GM18511 (cell line): ENCODE data around the gene PUS7.
"Not testable (repeated sequence)": the region's sequence is repeated elsewhere in the genome, so short reads cannot be mapped to it uniquely, and the experiment has no call there.

Source experiments
- ATAC-seq: cut with Tn5 transposase; IDR thresholded peaks from one replicate; pipeline ENCODE4 v1.9.1; 2021; ENCODE audit warnings: mild to moderate bottlenecking, moderate library complexity; ENCODE audit not compliant: unreplicated experiment

Gene PUS7, protein sequence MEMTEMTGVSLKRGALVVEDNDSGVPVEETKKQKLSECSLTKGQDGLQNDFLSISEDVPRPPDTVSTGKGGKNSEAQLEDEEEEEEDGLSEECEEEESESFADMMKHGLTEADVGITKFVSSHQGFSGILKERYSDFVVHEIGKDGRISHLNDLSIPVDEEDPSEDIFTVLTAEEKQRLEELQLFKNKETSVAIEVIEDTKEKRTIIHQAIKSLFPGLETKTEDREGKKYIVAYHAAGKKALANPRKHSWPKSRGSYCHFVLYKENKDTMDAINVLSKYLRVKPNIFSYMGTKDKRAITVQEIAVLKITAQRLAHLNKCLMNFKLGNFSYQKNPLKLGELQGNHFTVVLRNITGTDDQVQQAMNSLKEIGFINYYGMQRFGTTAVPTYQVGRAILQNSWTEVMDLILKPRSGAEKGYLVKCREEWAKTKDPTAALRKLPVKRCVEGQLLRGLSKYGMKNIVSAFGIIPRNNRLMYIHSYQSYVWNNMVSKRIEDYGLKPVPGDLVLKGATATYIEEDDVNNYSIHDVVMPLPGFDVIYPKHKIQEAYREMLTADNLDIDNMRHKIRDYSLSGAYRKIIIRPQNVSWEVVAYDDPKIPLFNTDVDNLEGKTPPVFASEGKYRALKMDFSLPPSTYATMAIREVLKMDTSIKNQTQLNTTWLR

DNA sequence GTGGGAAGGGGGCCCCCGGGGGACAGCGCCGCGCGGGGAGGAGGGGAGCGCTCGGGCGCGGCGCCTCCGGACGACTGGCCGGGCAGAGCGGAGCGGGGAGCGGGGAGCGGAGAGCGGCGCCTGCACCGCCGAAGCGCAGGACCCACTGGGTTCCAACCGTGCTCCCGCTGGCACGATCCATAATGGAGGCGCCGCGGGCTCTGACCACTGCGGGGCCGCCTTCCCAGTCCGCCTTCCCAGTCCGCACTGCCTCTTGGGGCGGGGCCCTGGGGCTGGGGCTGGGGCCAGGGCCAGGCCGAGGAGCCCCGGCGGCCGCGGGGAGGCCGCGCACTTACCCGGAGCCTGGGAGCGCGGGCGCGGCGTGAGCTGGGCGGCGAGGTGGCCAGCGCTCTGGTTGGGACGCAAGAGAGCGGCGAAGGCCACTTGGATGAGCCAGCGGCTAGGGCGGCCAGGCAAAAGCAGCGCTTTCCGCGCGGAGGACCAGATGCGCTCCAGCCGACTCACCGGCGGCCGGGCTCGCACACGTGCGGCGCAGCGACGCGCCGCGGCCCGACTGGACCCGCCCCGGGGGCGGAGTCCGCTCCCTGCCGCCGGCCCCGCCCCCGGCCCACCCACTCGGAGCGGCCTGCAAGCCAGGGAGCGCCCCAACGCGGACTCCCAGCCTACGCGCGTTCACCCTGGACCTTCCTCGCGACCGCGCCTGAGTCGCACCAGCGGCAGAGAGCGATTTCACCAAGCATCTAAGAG is at the start of gene PUS7:
Gene PUS7 (minus strand): TSS at position 555 of the 747 bp plus-strand sequence. CDS start 13,759 bp downstream, outside the sequence.
- ATAC-seq: peak; percentile 87

DNA sequence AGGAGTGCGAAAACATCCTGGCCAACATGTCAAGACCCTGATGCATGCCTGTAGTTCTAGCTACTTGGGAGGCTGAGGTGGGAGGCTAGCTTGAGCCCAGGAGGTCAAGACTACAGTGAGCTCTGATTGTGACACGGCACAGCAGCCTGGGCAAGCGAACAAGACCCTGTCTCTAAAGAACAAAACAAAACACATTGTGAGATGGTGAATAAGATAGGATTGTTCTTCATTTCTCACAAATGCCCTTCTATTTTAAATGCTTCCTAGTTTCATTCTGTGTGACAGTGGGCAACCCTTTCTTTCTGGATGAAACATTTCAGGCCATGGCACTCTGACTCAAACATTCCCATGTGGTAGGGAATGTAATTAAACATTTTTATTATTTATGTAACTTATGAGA is 45.8 kb upstream of the PUS7 start:
- ATAC-seq: no peak

DNA sequence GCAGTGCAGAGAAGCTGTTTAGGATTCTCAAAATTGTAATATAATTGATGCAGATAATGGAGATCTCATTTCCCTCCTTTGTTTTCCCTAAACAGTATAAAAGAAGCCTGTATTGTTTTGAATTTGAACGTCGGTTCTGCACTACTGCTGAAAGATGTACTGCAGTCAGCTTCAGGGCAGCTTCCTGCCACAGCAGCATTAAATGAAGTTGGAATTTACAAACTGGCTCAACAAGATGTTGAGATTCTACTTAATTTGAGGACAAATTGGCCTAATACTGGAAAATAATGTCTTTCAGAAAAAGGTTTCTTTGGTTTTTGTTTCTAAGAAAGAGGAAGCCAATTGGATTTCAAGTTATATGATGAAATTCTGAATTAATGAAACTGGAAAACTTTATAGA is 45.0 kb upstream of the PUS7 start:
- no peak for ATAC-seq

DNA sequence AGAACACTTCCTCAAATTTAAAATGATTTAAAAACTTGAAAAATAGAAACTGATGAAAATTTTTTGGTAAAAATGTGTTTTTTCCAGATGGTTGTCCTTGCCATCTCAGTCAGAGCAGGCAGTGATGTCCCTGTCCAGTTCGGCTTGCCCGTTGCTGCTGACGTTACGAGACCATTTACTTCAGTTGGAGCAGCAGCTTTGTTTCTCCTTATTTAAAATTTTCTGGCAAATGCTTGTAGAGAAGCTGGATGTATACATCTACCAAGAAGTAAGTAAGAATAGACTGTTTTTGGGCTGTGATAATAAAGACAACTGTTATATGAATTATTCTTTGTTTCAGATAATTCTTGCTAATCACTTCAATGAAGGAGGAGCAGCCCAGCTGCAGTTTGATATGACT is 43.1 kb upstream of the PUS7 start:
- ATAC-seq: no peak

DNA sequence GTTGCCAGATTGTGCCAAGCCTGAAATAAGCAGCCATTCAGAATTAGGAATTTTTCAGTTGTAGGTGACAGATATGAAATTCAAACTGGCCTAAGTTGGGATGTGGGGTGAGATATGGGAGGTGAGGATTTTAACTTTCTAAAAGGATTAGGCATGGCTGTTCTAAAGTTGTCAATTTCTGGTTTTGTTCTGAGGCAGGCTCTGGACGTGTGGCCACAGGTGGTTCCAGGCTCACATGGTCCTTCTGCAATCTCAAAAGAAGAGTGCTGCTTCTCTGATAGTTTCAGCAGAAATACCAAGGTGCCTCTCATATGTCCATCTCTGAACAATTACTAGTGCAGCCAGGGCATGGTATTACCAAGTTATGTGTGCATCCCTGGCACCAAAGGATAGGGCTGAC is 37.9 kb upstream of the PUS7 start:
- no peak for ATAC-seq

DNA sequence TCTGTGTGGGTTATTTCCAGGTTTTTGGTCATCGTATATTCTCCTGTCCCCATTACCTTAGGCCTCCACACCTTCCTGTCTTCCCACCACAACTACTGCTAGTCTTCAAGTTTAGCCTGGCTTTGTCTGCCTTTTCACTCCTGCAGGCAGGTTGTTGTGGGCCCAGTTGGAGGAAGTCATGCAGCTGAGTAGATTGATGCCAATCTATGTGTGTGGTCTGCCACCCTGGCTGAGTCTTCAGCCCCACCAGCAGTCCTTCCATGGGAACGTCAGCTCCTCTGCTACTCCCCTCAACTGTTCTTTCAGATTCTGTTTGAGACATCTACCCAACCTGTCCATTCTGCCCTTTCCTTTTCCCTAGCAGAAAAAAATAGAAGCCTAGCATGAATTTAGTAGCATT is 16.3 kb upstream of the PUS7 start:
- no peak for ATAC-seq

DNA sequence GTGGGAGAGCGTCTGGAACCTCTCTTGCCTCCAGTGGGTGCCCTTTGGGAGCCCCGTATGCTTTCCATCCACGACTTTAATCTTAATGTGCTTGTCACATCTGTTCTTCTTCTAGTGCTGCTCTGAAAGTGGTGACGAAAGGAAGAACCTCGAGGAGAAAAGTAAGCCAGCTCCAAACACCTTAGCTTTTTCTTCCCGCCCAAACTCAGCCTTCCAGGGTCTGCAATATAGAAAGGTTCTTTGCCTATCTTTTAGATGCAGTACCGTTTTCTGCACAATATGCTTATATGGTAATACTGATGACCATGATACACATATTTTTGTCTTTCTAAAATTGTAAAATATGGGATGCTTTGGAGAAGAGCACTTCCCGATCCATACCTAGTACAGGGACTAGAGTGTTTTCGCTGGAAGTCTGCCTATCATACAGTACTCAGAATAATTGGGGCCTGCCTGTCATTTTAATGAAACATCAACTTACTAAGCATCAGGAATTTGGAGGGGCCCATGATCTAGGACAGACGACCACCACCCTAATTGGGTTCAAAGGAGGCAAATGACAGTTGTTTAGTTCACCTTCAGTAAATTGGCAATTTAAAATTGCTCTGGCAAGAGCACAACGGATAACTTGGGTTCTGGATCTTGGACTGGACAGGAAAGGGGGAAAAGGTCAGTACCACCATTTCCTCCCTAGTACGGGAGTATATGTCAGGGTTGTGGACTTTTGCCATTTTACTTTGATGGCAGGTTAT is 10.8 kb upstream of the PUS7 start:
- ATAC-seq: no peak

DNA sequence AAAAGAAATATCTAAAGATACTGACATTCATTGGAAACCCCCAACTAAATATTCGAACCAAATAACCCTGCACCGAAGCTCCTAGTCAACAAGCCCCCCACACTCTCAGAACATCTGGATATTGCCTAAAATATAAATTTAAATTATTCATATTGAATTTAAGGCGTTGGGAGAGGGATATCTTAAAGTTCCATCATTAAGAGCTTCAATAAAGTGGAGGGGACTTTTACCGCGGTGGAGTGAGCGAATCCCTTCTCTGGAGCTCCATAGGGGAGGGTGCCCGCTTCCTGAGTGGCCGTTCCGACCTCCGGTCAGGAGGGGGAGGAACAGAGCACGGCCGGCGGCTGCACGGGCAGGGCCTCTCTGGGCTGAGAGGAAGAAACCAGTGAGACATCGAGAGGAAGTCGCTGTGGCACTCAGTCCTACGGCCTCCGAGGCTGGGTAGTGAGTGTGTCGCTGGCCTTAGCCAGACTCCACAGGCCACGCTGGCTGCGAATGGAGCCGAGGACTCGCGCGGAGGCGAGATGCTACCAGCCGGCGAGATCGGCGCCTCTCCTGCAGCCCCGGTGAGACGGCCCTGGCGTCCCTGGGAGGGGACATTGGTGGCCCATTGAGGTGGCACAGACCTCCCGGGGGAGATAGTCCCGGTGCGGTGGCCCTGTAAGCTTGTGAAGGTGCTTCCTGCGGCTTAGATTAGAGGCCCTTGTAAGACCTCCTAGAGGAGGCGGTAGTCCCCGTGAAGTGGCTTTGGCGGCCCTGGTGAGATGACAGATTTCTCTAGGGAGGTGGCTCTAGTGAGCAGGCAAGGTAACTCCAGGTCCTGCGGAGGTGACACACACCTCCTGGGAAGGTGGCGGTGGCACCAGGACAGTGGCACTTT is 10.0 kb upstream of the PUS7 start, which contains the start of gene RINT1:
Gene RINT1 (plus strand): TSS at position 410 of the 880 bp plus-strand sequence. CDS start 115 bp downstream, at position 525.
- ATAC-seq: peak; percentile 94

DNA sequence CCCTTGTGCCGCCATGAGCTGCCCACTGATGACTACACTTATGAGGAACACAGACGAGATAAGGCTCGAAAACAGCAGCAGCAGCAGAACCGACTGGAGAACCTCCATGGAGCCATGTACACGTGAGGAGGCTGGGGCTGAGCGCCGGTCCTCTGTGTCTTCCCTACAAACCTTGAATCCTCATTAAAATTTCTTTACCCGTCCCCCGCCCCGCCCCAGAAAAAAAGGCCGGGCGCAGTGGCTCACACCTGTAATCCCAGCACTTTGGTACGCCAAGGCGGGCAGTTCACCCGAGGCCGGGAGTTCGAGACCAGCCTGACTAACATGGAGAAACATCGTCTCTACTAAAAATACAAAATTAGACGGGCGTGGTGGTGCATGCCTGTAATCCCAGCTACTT is 8.5 kb upstream of the PUS7 start:
- no peak for ATAC-seq

DNA sequence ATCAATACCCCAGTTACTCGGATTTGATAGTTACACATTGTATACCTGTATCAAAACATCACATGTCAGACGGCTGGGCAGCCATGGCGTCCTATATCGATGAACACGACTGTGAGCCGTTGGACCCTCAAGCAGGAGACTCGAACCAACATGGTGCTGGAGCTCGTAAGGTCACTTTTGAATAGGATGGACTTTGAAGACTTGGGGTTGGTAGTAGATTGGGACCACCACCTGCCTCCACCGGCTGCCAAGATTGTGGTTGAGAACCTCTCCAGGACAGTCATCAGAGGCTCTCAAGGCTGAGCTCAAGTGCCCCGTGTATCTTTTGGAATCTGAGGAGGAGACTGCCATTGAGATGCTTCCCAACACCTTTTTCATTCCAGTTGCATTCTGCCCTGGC is 8.1 kb upstream of the PUS7 start:
- no peak for ATAC-seq

DNA sequence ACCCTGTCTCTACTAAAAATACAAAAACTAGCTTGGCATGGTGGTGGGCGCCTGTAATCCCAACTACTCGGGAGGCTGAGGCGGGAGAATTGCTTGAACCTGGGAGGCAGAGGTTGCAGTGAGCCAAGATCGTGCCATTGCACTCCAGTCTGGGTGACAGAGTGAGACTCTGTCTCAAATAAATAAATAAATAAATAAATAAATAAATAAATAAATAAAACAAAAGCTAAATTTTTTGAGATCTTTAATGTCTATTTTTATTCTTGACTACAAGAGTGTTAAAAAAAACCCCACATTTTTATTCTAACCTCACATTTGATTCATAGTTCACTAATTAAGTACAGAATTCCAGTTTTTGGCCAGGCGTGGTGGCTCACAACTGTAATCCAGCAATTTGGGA is 5.7 kb upstream of the PUS7 start:
- ATAC-seq: not testable (repeated sequence)

DNA sequence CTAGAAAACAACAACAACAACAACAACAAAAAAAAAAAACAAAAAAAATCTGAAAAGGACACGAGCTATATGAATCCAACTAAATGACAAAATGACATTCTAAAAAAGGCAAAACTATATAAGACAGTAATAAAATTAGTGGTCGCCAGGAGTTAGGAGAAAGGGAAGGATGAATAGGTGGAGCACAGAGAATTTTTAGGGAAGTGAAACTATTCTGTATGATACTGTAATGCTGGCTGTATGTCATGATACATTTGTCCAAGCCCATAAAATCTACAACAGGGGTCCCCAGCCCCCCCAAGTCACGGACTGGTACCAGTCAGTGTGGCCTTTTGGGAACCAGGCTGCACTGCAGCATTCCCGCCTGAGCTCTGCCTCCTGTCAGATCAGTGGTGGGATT is 2.8 kb upstream of the PUS7 start:
- ATAC-seq: no peak

DNA sequence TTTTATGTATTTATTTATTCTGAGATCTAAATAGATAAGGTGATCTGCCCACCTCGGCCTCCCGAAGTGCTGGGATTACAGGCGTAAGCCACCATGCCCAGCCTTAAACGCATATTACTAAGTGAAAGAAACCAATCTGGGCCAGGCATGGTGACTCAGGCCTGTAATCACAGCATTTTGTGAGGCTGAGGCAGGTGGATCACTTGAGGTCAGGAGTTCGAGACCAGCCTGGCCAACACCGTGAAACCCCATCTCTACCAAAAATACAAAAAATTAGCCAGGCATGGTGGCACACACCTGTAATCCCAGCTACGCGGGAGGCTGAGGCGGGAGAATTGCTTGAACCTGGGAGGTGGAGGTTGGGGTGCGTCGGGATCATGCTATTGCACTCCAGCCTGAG is 2.4 kb upstream of the PUS7 start:
- not testable (repeated sequence) for ATAC-seq

DNA sequence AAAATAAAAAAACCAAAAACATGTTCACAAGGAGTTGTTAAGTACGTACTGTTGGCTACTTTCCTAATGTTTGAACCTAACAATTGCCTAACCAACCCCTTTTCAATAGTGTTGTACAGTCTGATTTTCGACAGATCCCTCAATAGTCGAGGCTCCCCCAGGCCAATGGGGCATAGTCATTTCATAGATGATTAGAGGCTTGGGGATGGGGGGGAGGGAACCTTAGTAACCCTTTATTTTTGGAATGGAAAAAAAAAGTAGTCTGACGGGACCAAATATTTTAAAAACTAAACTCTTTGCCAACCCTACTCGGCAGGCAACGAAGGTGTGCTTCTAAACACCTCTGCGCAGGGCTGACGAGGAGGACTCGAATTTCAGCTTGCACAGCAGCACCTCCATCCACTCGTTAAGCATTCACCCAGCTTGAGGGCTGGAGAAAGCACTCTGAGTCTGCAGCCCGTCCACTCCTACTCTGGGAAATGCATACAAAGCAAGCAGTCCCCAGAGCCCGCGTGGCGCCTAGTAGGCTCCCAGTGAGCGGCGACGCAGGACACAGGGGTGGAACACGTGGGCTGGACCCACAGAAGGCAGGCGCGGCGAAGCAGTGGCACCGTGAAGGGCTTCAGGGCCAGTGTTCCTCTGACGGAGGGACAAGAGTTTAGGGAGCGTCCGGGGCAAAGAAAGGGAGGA is 899 bp downstream of the PUS7 start:
- ATAC-seq: peak; percentile 48

DNA sequence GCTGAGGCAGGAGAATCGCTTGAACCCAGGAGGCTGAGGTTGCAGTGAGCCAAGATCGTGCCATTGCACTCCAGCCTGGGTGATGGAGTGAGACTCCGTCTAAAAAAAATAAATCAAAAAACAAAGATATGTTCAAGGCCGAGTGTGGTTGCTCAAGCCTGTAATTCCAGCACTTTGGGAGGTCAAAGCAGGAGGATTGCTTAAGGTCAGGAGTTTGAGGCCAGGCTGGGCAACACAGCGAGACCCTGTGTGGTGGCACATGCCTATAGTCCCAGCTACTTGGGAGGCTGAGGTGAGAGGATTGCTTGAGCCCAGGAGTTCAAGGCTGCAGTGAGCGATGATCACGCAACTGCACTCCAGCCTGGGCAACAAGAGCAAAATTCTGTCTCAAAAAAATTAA is 1.5 kb downstream of the PUS7 start:
- not testable (repeated sequence) for ATAC-seq

DNA sequence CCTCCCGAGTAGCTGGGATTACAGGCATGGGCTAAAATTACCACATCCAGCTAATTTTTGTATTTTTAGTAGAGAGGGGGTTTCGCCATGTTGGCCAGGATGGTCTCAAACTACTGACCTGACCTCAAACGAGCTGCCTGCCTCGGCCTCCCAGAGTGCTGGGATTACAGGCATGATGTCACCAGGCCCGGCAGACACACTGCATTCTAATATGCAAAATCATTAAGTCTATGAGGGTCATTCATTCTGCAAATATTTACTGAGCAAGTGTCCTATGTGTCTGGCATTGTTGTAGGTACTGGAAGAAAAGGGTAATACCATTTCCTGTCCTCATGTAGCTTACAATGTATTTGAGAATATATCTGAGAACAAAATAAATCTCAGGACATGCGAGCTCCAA is 2.7 kb downstream of the PUS7 start:
- no peak for ATAC-seq

DNA sequence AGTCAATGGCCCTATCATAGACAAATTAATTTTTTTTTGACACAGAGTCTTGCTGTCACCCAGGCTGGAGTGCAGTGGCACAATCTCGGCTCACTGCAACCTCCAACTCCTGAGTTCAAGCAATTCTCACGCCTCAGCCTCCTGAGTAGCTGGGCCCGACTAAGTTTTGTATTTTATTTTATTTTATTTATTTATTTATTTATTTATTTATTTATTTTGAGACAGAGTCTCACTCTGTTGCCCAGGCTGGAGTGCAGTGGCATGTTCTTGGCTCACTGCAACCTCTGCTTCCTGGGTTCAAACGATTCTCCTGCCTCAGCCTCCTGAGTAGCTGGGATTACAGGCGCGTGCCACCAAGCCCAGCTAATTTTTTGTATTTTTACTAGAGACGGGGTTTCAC is 6.5 kb downstream of the PUS7 start:
- ATAC-seq: not testable (repeated sequence)

DNA sequence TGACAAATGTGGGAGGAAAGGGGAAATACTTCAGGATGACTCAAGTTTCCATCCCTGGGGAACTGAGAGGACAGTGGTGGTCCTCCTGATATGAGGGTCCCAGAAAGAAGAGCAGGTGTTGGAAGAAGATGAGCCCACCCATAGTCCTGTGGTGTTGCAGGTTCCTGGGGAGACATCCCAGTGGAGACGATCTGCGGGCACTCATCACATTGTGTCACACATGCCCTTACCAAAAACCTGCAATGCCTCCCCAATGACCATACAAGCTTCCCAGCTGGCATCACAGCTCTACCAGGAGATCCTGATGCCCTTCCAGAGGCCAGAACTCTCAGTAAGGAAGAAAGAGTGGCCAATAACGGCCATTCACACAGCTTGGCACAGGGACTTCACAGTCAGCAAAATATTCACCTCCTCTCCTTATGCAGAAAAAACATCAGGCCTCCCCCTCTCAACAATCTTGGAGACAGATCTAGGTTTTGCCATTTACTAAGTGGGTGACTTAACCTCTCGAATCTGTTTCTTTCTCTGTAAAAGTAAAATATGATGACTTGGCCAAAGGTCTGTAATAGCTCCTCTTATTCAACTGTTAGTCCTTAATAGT is 9.0 kb downstream of the PUS7 start:
- ATAC-seq: no peak

DNA sequence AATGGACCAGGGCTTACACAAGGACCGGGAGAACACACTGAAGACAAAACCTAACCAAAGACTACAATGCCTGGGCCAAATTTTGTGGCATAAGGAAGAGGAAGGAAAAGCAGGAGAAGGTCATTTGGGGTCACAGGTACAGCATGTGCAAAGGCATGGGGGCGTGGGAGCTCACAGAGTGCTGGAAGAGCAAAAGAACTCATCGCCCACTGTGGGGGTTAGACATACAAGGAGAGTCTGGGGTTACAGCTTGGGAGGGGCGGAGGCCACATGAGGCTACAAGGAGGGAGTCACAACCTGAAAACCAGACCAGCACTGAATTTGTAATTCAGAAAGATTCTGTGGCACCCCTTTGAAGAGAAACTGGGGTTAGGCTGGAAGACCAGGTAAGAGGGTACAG is 9.7 kb downstream of the PUS7 start:
- ATAC-seq: no peak
